GM18907 (cell line): ENCODE results near the gene C11orf98.
A peak's percentile ranks its signal among the peaks of the same experiment; 100 is the strongest.

Experiments
- ATAC-seq: cut with Tn5 transposase; IDR thresholded peaks from one replicate; pipeline ENCODE4 v1.9.1; 2021; ENCODE audit warnings: mild to moderate bottlenecking, moderate library complexity; ENCODE audit not compliant: unreplicated experiment

Gene C11orf98

GRCh38 chr11:62613291-62613778 is 51.7 kb downstream of the C11orf98 start:
- peak; percentile 2 for ATAC-seq
